HEK293 (cell line): Measurements from ENCODE around the gene E2F4.

Source experiments
- CTCF ChIP-seq: fragments of 450-650 bp; formaldehyde crosslinking; IDR thresholded peaks from 2 replicates; pipeline ENCODE4 v1.5.1; 2016; ENCODE audit warnings: missing biosample characterization, missing genetic modification characterization
- REST ChIP-seq: fragments of 450-650 bp; formaldehyde crosslinking; IDR thresholded peaks from 2 replicates; pipeline ENCODE4 v1.5.1; 2016; ENCODE audit warnings: missing biosample characterization, missing genetic modification characterization
- ZBTB10 ChIP-seq: fragments of 450-650 bp; formaldehyde crosslinking; IDR thresholded peaks from 2 replicates; pipeline ENCODE4 v1.5.1; 2016; ENCODE audit warnings: missing biosample characterization, missing genetic modification characterization
- ZNF112 ChIP-seq: fragments of 450-650 bp; formaldehyde crosslinking; IDR thresholded peaks from 2 replicates; pipeline ENCODE4 v1.5.0; 2017; ENCODE audit warnings: missing biosample characterization, missing genetic modification characterization
- ZNF138 ChIP-seq: fragments of 450-650 bp; formaldehyde crosslinking; IDR thresholded peaks from 2 replicates; pipeline ENCODE4 v1.5.1; 2016; ENCODE audit warnings: missing biosample characterization, missing genetic modification characterization, borderline replicate concordance
- ZNF626 ChIP-seq: fragments of 450-650 bp; sonication (Bioruptor Pico); formaldehyde crosslinking; IDR thresholded peaks from 2 replicates; pipeline ENCODE4 v1.5.1; 2018; ENCODE audit warnings: missing biosample characterization, missing genetic modification characterization, inconsistent platforms

- TF ChIP-seq CTCF (tag by site-specific recombination) (no peak), ZBTB10 (no peak), ZNF626 (tag by site-specific recombination) (no peak), ZNF112 (tag by site-specific recombination) (no peak), ZNF138 (tag by site-specific recombination) (no peak), REST (tag by site-specific recombination) (no peak)
Measured at GRCh38 chr16:67188323-67188722, 3.6 kb upstream of the E2F4 start.
